Osteocyte (in vitro differentiated cells): ENCODE results near the gene ACTR10. TPM values are rescaled to one million over a fixed set of nuclear protein-coding genes. Genes with fewer than 3 reads are reported as not detected.

Experiments
- DNase-seq: peaks from one replicate; pipeline ENCODE4 v3.0.0; 2021; ENCODE audit warnings: mixed read lengths; ENCODE audit not compliant: unreplicated experiment; ENCODE audit errors: extremely low spot score
- H3K27ac Mint-ChIP-seq: one replicate; pipeline ENCODE4 v1.8.0; 2021; ENCODE audit warnings: mild to moderate bottlenecking, mixed read lengths; ENCODE audit not compliant: unreplicated experiment
- H3K27me3 Mint-ChIP-seq: one replicate; pipeline ENCODE4 v1.8.0; 2021; ENCODE audit warnings: mixed read lengths; ENCODE audit not compliant: unreplicated experiment
- H3K36me3 Mint-ChIP-seq: one replicate; pipeline ENCODE4 v1.8.0; 2021; ENCODE audit warnings: mixed read lengths; ENCODE audit not compliant: unreplicated experiment
- H3K4me1 Mint-ChIP-seq: one replicate; pipeline ENCODE4 v1.8.0; 2021; ENCODE audit warnings: mixed read lengths; ENCODE audit not compliant: unreplicated experiment
- H3K4me3 Mint-ChIP-seq: one replicate; pipeline ENCODE4 v1.8.0; 2021; ENCODE audit warnings: mild to moderate bottlenecking, moderate library complexity, mixed read lengths; ENCODE audit not compliant: unreplicated experiment
- H3K9me3 Mint-ChIP-seq: one replicate; pipeline ENCODE4 v1.8.0; 2021; ENCODE audit warnings: mixed read lengths; ENCODE audit not compliant: unreplicated experiment
- CTCF ChIP-seq: fragments of 200-600 bp; sonication (generic); IDR thresholded peaks from 2 replicates; pipeline ENCODE4 v1.5.0; 2021; ENCODE audit warnings: antibody characterized with exemption, mild to moderate bottlenecking, moderate library complexity
- total RNA-seq: library from RNA; stranded (reverse); gene quantifications from 2 replicates; pipeline ENCODE4 v1.2.1, GENCODE V29; 2021

ACTR10 gene
- total RNA-seq, 1 donor from 2014 or later = 80.3 TPM

GRCh38 chr14:58265401-58265800, 65.5 kb downstream of the ACTR10 start:
- H3K4me1 Mint-ChIP-seq = no peaks in the 10 kb centered on the region
- H3K27ac Mint-ChIP-seq = no peak overlapping the region
- no peaks in the 10 kb centered on the region for H3K27me3 Mint-ChIP-seq
- TF ChIP-seq CTCF = no peak
- H3K36me3 Mint-ChIP-seq = peaks cover 53% of the 10 kb centered on the region
- H3K4me3 Mint-ChIP-seq = no peak overlapping the region
- no peak for DNase-seq
- H3K9me3 Mint-ChIP-seq = no peaks in the 10 kb centered on the region

DNA sequence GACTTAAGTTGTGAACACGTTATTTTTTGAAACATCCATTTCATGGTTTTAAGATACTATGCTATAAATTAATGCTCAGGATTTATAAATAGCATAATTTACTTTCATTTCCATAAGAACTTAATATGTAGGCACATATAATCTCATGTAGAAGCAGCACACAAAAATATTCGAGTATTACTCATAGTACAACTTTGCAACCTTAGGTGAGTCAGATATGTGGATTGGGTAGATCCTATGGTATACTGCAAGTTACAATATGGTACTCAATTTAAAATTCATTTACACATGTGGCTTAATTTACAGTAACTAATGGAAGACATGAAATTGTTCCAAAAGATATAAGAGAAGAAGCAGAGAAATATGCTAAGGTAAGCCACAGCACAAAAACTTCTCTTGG, 70.7 kb downstream of the ACTR10 start:
- H3K27me3 Mint-ChIP-seq = no peaks in the 10 kb centered on the region
- peaks cover 59% of the 10 kb centered on the region for H3K36me3 Mint-ChIP-seq
- DNase-seq = no peak
- no peaks in the 10 kb centered on the region for H3K9me3 Mint-ChIP-seq
- TF ChIP-seq CTCF = no peak
- H3K4me1 Mint-ChIP-seq = peaks cover 18% of the 10 kb centered on the region
- no peak overlapping the region for H3K4me3 Mint-ChIP-seq
- no peak overlapping the region for H3K27ac Mint-ChIP-seq

DNA sequence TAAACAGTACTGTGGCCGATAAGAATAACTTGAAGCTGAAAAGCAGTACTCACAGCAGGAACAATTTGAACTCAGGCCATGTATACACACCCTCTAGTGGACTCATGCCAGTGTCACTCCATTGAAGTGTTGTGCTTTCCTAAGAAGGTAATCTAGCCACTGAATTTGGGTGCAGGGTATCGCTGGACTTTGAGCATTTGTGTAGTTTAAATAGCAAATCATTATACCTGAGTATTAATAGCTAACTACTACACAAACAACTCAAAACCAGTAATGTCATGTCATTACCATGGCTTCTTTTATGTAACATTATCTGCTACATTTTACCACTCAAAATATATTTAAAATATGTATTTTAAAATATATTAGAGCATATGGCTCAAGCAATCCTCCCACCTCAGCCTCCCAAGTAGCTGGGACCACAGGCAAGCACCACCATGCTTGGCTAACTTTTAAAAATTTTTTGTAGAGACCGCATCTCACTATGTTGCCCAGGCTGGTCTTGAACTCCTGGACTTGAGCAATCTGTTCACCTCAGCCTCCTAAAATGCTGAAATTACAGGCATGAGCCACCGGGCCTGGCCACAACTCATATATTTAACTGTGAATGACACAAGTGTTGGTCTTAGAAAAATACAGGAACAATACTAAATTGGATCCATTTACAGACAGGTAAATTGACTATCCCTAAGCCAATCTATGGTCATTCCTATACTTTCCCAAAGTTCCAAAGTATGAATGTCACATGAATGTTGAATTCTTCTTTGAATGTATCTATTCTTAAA, 72.8 kb downstream of the ACTR10 start:
- no peak for TF ChIP-seq CTCF

DNA sequence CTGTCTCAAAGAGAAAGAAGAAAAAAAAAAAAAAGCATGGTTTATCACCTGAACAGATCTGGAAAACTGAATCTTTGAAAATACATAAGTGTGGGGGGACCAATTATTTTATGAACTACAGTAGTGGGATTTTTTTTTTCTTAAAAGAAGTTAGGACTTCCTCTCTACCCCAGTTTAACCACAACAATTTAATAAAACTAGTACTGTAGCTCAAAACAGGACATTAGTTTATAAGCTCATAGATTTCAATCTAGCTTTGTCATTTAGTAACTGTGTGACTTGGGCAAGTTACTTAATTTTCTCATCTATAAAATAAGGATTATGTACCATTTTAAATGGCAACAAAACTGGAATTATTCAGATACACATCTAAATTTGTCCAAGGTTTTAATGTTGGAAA, 74.9 kb downstream of the ACTR10 start:
- Mint-ChIP-seq H3K27me3 (no peaks in the 10 kb centered on the region), H3K27ac (peak overlapping the region; percentile 67), H3K4me1 (peaks cover 31% of the 10 kb centered on the region), H3K4me3 (no peak overlapping the region), H3K36me3 (peaks cover 43% of the 10 kb centered on the region), H3K9me3 (no peaks in the 10 kb centered on the region)
- no peak for TF ChIP-seq CTCF
- DNase-seq = no peak

More for the DNA sequence above, 72.8 kb downstream of the ACTR10 start:
- Mint-ChIP-seq H3K9me3 (no peaks in the 10 kb centered on the region), H3K36me3 (peaks cover 42% of the 10 kb centered on the region), H3K27ac (peak overlapping the region; percentile 54), H3K4me1 (peaks cover 29% of the 10 kb centered on the region), H3K4me3 (no peak overlapping the region), H3K27me3 (no peaks in the 10 kb centered on the region)
- DNase-seq = no peak

DNA sequence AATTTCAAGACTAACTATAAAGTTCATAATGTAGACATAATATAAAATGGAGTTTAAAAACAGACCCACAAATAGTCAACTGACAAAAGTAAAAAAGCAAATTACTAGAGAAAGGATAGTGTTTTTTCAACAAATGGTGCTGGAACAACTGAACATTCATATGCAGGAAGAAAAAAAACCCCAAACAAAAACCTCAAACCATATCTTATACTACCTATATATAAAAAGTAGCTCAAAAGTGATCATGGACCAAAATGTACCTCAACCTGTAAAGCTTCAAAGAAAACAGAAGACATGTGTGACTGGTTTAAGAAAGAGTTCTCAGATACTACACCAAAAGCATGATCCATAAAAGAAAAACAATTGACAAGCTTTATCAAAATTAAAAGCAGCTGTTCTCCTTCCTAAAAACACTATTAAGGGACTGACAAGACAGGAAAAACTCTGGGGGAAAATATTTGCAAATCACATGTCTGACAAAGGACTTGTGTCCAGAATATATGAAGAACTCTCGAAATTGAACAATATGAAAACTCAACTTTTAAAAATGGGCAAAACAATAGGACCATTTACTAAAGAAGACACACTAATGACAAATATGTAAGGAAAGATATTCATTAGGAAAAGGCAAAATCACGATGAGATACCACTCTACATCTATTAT, 75.7 kb downstream of the ACTR10 start:
- no peak overlapping the region for H3K4me3 Mint-ChIP-seq
- peaks cover 35% of the 10 kb centered on the region for H3K36me3 Mint-ChIP-seq
- H3K27me3 Mint-ChIP-seq = no peaks in the 10 kb centered on the region
- DNase-seq = no peak
- H3K9me3 Mint-ChIP-seq = no peaks in the 10 kb centered on the region
- peaks cover 34% of the 10 kb centered on the region for H3K4me1 Mint-ChIP-seq
- peak overlapping the region; percentile 67 for H3K27ac Mint-ChIP-seq
- no peak for TF ChIP-seq CTCF
